Measurements from ENCODE around the gene CENPC. TPM values are rescaled to one million over a fixed set of nuclear protein-coding genes. Genes with fewer than 3 reads are reported as not detected.

Gene CENPC
- total and polyA plus RNA-seq, 2 of the 4 experiments (the other 2 are of a cell fraction), result 4.2 to 6.6 TPM

DNA sequence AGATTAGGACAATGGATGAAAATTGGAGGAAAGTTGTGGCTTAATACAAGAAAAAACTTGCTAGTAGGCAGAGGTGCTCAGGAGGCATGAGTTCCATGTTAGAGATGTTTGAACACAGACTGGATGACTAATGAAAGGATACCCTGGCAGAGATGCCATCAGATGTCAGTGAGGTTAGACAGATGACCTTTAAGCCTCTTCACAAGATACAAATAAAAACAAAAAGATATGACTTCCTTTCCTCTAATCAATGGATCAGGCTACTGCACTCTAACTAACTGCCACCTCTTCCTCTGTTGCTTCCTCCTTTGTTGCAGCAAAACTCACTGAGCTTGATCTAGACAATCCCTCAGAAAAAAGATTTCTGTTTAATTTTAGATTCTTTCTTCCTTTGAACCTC is 27.9 kb upstream of the CENPC start:
- POLR2A ChIA-PET (ENCODE audit: unreplicated experiment), result no interaction called here

More for the DNA sequence above, 27.9 kb upstream of the CENPC start:
- H3K23ac ChIP-seq (ENCODE audit: low read depth, low read length), result no peak overlapping the region
- no peak overlapping the region for H2AK5ac ChIP-seq (ENCODE audit: low read depth, low read length)
- H3K4me1 ChIP-seq (ENCODE audit: control insufficient read depth, insufficient read depth, low read length), result no peaks in the 10 kb centered on the region
- H4K20me1 ChIP-seq (ENCODE audit: insufficient read depth, low read length), result no peaks in the 10 kb centered on the region
- no peak overlapping the region for H4K8ac ChIP-seq (ENCODE audit: low read depth in 2 of 2, low read length in 2 of 2)
- DNase-seq, result no peak
- H2BK120ac ChIP-seq (ENCODE audit: low read depth, low read length), result no peak overlapping the region
- H3K4ac ChIP-seq (ENCODE audit: low read depth, low read length), result no peak overlapping the region
- no peak overlapping the region for H3K4me3 ChIP-seq (ENCODE audit: insufficient read depth, low read depth, low read length)
- intact Hi-C loops (cut with micrococcal nuclease), result no loop called here
- no peak for ATAC-seq (ENCODE audit: low read depth)
- H4K5ac ChIP-seq (ENCODE audit: low read depth, low read length), result no peak overlapping the region
- H3K56ac ChIP-seq (ENCODE audit: extremely low read depth, insufficient read depth, low read length), result no peak overlapping the region
- TF ChIP-seq CEBPB (IDR thresholded peaks at IDR 0.05; ENCODE audit: low read depth, low read length) (no peak), MAZ (IDR thresholded peaks at IDR 0.05; ENCODE audit: borderline replicate concordance, low read depth, low read length) (no peak)
- H2BK15ac ChIP-seq (ENCODE audit: low read depth, low read length), result no peak overlapping the region
- no TSS peak for BruUV-seq (replicated peaks)
- H3K4me2 ChIP-seq (ENCODE audit: low read depth, low read length), result no peak overlapping the region
- H3K9me1 ChIP-seq (ENCODE audit: insufficient read depth, low read length), result no peaks in the 10 kb centered on the region
- H4K91ac ChIP-seq (ENCODE audit: insufficient read depth, low read depth, low read length), result no peak overlapping the region
- H2BK5ac ChIP-seq (ENCODE audit: low read depth, low read length, poor library complexity, severe bottlenecking), result no peak overlapping the region
- no peaks in the 10 kb centered on the region for H3K9me3 ChIP-seq (ENCODE audit: control insufficient read depth, insufficient read depth, low read length)
- H2AK9ac ChIP-seq (replicated peaks; ENCODE audit: low read depth, low read length, poor library complexity), result no peak overlapping the region
- H2BK20ac ChIP-seq (ENCODE audit: low read depth, low read length), result no peak overlapping the region
- CTCF ChIA-PET, result no interaction called here
- no peak overlapping the region for H3K27ac ChIP-seq (ENCODE audit: insufficient read depth, low read length)
- H3K27me3 ChIP-seq (ENCODE audit: control insufficient read depth, insufficient read depth, low read length), result no peaks in the 10 kb centered on the region
- in situ Hi-C loops (cut with MboI; ENCODE audit: low sequenced_read_pairs), result no loop called here
- H3K18ac ChIP-seq (ENCODE audit: low read depth, low read length), result no peak overlapping the region
- dilution Hi-C loops (cut with HindIII; ENCODE audit: low sequenced_read_pairs, unreplicated experiment), result no loop called here
- no peak overlapping the region for H3K14ac ChIP-seq (replicated peaks; ENCODE audit: low read depth, low read length)
- no peaks in the 10 kb centered on the region for H3K79me1 ChIP-seq (ENCODE audit: low read depth in 1 of 2, low read length in 2 of 2)
- H3K36me3 ChIP-seq (ENCODE audit: control insufficient read depth, insufficient read depth, low read length), result no peaks in the 10 kb centered on the region
- no peak overlapping the region for H3K9ac ChIP-seq (ENCODE audit: low read depth, low read length)
- H2AFZ ChIP-seq (replicated peaks; ENCODE audit: low read length, poor library complexity), result no peak overlapping the region
